Measurements from ENCODE around the gene EPN2.
"Not testable (repeated sequence)": the region's sequence is repeated elsewhere in the genome, so short reads cannot be mapped to it uniquely, and the experiment has no call there.

Gene EPN2

DNA sequence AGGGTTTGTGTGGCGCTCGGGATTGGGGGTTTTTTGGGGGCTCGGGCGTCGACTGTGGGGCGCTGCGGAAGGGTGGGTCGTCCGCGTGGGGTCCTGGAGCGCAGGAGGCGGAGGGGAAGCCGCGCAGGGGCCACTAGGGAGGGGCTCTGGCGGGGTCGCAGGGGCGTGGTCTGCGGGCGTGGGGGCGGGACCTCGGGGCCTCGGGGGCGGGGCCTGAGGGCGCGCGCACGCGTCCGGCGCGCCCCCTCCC is at the start of gene EPN2:
Gene EPN2, plus strand, starts transcription at position 228 of the 250 bp plus-strand sequence. CDS start 45,754 bp downstream, outside the sequence.
- DNase-seq (ENCODE audit: low read depth in 2 of 2), result not testable (repeated sequence)

DNA sequence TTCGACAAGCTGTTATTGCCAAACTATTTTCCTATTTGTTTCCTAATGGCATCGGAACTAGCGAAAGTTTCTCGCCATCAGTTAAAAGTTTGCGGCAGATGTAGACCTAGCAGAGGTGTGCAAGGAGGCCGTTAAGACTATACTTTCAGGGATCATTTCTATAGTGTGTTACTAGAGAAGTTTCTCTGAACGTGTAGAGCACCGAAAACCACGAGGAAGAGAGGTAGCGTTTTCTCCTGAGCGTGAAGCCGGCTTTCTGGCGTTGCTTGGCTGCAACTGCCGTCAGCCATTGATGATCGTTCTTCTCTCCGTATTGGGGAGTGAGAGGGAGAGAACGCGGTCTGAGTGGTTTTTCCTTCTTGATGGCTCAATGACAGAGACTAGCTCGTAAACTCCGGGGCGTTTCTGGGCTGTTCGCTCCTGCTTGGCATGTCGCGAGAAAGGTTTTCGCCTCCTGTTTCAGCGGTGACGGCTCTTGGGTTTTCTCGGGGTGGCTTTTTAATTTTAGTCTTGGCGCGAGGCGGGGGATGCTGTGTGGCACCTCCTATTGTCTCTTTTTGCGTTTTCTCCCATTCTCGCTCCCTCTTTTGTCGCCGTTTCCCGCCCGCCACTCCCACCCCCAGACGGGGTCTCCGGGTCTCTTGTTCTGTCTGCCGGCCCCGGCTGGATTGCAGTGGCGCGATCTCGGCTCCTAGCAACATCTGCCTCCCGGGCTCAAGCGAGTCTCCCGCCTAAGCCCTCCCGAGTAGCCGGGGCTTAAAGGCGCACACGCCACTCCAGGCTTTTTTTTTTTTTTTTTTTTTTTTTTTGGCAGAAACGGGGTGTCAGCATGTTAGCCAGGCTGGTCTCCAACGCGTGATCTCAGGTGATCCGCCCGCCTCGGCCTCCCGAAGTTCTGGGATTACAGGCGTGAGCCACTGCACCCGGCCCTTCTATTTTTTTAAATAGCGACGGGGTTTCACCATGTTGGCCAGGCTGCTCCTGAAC is 49.0 kb upstream of the EPN2 start:
- DNase-seq (ENCODE audit: low read depth in 2 of 2), result not testable (repeated sequence)

DNA sequence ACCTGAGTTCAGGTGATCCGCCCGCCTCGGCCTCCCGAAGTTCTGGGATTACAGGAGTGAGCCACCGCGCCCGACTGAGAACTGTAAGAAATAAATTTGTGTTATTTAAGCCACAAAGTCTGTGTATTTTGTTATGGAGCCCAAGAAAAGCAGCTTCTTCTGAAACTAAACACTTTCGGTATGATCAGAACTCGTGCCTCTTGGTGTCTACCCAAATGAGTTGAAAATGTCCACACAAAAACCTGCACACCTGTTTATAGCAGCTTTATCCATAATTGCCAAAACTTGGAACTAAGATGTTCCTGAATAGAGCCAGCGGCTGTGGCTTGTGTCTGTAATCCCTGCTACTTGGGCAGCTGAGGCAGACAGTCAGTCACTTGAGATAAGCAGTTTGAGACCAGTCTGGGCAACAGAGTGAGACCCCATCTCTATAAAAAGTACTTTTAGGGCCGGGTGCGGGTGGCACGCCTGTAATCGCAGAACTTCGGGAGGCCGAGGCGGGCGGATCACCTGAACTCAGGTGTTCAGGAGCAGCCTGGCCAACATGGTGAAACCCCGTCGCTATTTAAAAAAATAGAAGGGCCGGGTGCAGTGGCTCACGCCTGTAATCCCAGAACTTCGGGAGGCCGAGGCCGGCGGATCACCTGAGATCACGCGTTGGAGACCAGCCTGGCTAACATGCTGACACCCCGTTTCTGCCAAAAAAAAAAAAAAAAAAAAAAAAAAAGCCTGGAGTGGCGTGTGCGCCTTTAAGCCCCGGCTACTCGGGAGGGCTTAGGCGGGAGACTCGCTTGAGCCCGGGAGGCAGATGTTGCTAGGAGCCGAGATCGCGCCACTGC is 48.1 kb upstream of the EPN2 start:
- not testable (repeated sequence) for DNase-seq (ENCODE audit: low read depth in 2 of 2)

DNA sequence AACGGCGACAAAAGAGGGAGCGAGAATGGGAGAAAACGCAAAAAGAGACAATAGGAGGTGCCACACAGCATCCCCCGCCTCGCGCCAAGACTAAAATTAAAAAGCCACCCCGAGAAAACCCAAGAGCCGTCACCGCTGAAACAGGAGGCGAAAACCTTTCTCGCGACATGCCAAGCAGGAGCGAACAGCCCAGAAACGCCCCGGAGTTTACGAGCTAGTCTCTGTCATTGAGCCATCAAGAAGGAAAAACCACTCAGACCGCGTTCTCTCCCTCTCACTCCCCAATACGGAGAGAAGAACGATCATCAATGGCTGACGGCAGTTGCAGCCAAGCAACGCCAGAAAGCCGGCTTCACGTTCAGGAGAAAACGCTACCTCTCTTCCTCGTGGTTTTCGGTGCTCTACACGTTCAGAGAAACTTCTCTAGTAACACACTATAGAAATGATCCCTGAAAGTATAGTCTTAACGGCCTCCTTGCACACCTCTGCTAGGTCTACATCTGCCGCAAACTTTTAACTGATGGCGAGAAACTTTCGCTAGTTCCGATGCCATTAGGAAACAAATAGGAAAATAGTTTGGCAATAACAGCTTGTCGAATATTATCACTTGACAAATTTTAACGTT is 47.3 kb upstream of the EPN2 start:
- not testable (repeated sequence) for DNase-seq (ENCODE audit: low read depth in 2 of 2)

DNA sequence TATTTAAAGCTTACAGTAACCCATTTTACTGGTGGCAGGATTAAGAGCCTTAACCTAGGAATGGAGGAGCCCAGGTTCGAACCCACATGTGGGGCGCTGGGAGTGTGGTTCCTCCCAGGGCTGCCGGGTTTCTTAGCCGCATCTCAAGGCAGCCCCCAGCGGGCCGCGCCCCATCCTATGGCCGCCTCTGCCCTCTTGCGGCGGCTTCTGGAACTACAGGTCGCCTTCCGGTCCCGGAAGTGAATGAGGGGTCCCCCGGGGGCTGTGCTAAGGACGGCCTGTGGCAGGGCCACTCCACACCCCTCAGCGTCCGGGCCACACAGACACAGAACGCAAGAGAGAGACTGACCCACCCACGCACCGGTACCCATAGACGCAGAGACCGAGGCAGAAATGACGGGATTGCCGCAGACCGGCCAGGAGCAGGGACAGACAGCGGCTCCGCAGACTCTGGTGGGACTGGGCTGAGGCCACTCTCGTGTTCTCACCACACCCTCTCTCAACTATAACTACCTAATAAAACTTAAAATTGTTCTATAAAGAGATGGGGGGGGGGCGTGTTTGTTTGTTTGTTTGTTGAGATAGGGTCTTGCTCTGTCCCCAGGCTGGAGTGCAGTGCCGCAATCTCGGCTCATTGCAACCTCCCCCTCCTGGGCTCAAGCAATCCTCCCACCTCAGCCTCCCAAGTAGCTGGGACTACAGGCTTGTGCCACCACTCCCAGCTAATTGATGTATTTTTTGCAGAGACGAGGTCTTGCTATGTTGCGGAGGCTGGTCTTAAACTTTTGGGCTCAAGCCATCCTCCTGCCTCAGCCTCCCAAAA is 40.6 kb upstream of the EPN2 start:
- DNase-seq (ENCODE audit: low read depth in 2 of 2), result not testable (repeated sequence)

DNA sequence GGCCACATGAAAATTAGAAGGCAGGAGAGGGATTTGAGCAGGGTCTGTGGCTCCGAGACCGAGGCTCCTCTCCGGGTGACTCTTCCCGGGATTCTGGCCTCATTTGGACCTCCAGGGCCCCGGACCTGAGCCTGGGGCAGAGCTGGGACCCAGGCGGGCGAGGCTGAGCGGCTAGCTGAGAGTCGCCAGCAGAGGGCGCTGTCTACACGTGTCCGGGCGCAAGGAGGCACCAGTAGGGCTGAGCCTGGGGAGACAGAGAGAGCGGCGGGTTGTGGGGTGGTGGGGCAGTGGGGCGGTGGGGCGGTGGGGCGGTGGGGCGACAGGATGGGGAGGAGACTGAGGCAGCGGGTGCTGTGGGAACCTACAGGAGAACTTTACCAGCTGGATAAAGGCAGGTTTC is 34.7 kb upstream of the EPN2 start:
- DNase-seq (ENCODE audit: low read depth in 2 of 2), result not testable (repeated sequence)

DNA sequence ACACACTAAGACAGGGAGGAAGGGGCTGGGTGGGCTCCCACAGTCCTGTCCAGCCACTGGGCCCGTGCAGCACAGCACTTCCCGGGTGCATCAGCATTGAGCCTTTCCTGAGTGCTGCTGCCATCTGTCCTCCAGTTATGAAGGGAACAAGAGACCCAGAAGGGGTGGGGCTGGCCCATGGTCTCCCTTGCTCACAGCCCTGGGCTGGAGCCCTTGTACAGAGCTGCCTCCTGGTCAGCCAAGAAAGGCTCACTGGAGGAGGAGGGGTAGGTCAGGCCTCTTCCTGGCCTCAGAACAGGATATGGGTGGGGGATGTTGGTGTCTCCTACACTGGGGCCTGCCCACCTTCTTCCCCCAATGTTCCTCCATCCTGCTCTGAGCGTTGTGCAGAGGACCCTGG is 33.7 kb upstream of the EPN2 start:
- DNase-seq (ENCODE audit: low read depth in 2 of 2), result not testable (repeated sequence)

DNA sequence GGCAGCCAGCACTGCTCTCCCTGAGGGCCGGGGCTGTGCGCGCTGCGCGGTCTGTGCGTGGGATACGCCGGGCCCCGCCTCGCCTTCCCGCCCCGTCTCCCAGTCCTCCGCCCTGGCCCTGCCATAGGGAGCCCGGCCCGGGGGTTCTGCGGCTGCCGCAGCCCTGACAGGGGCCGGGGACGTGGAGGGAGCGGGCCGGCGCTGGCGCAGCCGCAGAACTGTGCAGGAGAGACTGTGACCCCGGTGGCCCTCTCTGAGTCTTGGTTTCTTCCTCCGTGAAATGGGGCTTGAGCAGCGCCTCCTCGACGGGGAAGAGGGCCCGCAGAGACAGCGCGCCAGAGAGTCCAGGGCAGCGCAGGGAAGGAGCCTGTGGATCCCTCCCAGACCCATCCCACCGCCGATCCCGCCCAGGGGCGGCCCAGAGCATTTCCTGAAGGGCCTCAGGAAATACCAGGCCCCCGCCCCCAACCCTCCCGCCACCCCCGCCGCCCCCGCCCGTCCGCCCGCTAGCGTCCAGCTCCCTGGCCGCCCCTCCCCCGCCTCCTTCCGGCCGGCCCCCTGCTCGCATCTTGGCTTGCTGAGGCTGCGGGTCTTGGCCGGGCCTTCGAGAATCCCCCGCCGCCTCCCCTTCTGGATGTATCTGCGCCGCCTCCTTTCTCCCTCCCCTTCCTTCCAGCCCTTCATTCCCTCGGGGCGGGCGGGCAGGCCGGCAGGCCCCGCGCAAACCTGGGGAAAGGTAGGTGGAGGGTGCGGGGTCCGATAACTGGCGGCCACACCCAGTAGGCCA is 21.9 kb upstream of the EPN2 start:
- DNase-seq (ENCODE audit: low read depth in 2 of 2), result not testable (repeated sequence)

DNA sequence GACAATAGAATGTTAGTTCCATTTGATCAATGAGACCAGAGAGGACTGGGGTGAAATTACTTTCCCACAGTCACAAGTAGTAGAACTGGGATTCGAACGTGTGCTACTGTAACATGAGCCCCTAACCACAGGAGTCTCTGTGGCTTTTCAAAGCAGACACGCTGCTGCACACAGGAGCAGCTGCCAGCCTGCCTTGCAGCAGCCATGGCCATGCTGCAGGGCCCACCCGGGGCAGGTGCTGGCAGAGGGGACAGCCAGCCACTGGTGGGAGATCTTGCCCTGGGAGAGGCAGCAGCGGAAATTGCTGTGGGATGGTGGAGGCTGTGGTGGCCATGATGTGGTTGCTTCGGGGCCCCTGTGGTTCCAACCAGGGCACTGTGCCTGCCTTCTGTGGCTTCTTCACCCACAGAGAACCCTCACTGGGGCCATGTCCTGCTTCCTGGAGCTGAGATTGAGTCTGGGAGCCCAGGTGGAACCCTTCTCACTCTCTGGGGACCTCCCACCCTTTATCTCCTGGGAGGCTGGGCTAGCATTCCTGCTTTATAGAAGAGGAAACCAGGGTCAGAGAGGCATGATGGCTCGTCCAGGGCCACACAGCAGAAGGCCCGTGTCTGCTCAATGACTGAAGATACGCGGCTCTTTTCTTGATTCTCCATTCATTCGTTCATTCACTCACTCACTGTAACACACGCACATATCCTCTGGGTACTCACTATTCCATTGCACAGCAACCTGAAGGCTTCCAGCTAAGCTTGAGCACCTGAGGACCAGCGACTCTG is 20.8 kb upstream of the EPN2 start:
- not testable (repeated sequence) for DNase-seq (ENCODE audit: low read depth in 2 of 2)

DNA sequence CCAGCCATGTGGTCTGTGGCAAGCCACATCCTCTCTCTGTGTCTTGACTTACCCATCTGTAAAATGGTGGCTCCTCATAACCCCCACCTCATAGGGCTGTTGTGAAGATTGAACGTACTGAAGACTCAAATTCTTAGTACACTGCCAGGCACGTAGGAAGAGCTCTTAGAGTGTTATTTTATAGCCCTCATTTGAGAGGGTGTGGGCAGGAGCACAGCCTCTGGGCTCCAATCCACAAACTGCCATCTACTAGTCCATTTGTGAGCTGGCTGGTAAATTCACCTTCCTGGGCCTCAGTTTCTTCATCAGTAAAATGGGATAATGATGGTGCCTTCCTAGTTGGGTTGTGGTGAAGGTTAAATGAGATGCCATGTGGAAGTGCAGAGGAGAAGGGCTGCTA is 18.3 kb upstream of the EPN2 start:
- DNase-seq (ENCODE audit: low read depth in 2 of 2), result not testable (repeated sequence)

DNA sequence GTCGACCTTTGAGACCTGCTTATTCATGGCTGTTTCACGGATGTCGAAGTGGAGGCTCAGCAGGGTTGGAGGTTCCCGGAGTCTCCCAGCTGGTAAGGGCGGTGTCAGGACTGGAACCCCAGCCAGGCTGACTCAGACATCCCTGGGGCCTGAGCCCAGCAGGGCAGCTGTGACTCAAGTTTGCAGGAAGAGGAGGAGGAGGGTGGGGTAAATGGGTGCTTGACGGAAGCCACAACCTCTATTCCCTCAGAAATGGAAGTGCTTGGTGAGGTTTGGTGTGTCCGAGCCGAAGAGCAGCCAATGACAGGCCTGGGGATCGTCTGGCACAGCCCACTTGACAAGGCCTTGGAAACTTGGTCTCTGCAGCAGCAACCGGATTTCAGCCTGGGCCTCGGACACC is 17.8 kb upstream of the EPN2 start:
- DNase-seq (ENCODE audit: low read depth in 2 of 2), result not testable (repeated sequence)

DNA sequence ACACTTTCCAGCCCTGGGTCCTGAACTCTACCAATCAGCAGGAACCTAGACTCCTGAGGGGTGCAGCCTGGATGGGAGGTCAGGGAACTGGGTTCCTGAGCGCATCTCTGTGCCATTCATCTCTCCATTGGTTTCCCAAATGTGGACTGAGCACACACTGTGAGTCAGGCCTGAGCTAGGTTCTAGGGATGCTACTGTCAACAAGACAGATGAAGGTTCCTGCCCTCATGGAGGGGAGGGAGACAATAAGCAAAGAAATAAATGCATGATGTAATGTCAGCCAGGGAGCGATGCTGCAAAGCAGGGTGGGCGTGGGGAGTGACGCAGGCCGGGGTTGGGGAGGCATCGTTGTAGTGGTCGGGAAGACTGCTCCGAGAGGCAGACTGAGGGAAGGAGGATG is 17.0 kb upstream of the EPN2 start:
- DNase-seq (ENCODE audit: low read depth in 2 of 2), result not testable (repeated sequence)

DNA sequence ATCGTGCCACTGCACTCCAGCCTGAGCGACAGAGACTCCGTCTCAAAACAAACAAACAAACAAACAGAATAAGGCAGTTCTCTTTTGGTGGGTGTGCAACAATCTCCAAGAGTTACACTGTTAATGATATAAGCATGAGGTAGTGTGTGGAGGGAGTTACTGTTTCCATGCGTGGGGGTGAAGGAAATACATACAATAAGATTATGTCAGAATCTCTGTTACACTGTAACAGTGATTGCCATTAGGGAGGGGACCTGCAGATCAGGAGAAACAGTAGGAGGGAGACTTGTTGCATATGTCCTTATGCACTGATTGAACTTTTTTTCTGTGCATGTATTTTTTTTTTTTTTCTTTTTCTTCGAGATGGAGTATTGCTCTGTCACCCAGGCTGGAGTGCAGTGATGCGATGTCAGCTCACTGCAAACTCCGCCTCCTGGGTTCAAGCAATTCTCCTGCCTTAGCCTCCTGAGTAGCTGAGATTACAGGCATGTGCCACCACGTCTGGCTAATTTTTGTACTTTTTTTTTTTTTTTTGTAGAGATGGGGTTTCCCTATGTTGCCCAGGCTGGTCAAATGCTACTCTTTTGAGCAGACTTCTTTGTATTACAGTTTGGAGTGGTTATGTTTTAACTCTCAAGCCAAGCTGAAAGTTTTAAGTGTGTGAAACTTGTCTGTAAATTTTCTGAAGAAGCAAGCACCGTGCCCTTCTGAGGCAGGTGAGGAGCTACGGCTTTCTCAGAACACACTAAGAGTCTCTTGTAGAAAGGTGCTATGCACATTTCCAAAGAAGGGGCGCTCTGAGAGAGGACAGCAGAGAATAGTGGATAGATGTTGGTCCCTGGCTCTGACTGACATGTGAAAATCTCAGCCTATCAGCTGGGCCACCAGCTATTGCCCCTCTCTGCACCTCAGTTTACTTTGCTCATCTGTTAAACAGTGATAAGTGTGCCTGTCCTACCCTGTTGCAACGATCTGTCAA is 10.3 kb upstream of the EPN2 start:
- DNase-seq (ENCODE audit: low read depth in 2 of 2), result not testable (repeated sequence)

DNA sequence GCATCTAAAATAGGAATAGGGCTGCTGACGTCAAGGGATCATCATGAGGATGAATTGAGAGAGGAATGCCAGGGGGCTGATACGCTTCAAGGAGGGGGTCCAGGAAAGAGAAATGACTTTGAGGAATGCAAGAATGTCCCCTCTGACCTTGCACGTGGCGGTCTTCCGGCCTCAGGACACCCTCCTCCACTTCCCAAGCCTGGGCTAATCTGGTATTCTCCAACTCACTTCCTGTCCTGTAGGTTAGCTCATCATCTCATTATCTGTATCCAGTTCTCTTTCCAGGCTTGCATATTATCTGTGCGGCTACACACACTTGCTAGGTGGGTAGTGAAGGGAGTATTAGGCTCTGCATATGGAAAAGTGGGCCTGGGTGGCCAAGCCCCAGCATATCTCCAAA is 2.5 kb upstream of the EPN2 start:
- DNase-seq (ENCODE audit: low read depth in 2 of 2), result not testable (repeated sequence)

DNA sequence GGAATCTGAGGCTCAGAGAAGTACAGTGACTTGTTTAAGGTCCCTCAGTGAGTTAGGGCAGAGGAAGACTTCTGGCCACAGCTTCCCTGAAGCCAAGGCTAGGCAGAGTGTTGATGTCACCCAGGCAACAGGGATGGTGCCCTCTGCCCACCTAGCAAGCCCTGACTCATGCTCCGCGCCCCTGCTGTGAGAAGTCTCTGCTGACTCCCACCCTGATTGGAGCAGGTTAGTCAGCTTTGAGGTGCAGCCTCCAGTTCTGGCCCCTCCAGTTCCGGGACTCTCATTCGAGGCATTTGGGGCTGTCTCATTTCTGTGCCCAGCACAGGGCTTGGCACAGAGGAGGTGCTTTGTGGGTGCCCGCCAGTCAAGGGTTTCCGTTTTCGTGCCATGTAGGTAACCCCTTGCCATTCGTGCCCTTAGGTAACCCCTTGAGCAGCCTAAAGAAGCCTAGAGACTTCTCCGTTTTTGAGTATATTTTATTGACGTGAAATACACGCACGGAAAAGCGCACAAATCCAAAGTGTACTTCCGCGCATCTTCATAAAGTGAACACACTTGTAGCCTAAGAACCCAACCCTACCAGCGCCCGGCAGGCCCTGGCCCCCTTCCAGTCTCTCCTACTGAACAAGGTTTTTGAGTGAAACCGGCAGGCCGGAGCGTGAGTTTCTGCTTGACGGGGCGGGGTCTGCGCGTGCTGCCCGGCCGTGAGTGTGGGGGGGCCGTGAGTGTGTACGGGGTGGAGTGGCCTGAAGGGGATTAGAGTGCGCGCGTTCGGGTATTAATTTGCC is 621 bp upstream of the EPN2 start:
- DNase-seq (ENCODE audit: low read depth in 2 of 2), result not testable (repeated sequence)

DNA sequence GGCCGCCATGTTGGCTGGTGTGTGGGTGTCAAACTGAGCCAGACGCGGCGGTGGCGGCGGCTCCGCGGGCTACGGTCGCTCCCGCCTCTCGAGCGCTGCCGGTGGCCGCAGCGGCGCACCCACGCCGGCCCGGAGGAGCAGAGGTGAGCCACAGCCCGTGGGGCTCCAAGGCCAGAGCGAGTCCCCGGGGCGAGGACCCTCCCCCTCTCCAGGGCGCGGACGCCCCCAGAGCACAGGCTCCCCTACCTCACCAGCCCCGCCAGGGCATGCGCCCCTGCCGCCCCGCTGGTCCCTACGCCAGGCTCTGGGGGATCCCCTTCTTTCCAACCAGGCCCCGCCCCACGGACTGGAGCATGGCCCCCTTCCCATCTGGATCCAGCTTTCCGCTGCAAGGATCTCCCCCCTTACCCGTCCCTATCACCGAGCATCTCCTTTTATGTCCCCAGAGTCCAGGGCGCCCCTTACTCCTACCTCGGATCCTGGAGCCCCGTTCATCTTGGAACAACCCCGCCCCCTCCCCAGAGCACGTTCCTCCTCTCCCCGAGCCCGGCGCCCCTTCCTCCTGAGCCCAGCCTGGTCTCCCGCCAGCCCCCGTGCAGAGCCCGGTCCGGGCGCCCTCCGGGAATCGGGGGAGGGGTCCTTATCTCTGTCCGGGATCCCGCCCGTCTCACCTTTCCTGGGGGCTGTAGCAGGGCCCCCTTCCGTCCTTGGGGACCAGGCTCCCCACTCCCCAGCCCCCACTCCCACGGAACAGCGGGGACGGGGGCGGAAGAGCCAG is 412 bp downstream of the EPN2 start:
- no peak for DNase-seq (ENCODE audit: low read depth in 2 of 2)

DNA sequence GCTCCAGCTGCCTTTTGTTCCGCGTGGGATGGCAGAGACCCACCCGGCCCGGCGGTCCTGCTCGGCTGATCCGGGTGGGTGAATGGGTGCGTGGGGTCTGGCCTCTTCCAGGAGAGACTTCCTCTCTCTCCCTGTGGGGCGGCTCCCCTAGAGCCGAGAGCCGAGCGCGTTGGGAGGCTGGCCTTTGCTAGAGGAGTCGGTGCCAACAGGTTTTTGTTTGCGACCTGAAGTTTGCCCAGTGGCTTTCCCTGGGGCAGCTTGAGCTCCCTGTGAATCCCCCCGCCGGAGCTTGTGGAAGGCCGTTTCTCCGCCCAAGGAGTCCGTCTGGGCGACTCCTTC is 970 bp downstream of the EPN2 start:
- DNase-seq (ENCODE audit: low read depth in 2 of 2), result no peak

Measured in fibroblast of skin of left quadriceps (primary cell).